Measurements from ENCODE around the gene OGDH. TPM values are rescaled to one million over a fixed set of nuclear protein-coding genes. Genes with fewer than 3 reads are reported as not detected.

OGDH gene
- total and polyA plus RNA-seq, 2 of the 13 experiments (the other 11 are each of a cell fraction or from before 2014, with no cell fraction given) = 17.4 to 25.4 TPM

GRCh38 chr7:44576228-44576627 lies 30.2 kb upstream of the OGDH start:
- Histone ChIP-seq H3K27ac (ENCODE audit: extremely low read length, insufficient read depth, low read length) (no peak overlapping the region), H3K4me2 (ENCODE audit: low read depth, low read length) (no peak overlapping the region), H3K9ac (ENCODE audit: insufficient read depth, low read depth, low read length) (no peak overlapping the region), H3K36me3 (replicated peaks in 1 of 2; ENCODE audit: control insufficient read depth in 1 of 2, insufficient read depth in 2 of 2, low read length in 2 of 2) (peaks cover 14 to 33% of the 10 kb centered on the region in 2 experiments), H4K20me1 (ENCODE audit: insufficient read depth, low read length) (no peaks in the 10 kb centered on the region), H2AFZ (ENCODE audit: low read length) (no peak overlapping the region), H3K4me1 (ENCODE audit: insufficient read depth, low read length) (peaks cover 57% of the 10 kb centered on the region), H3K79me2 (ENCODE audit: insufficient read depth, low read length) (peaks cover 47% of the 10 kb centered on the region), H3K4me3 (replicated peaks in 1 of 3; ENCODE audit: insufficient read depth in 1 of 3, low read depth in 2 of 3, low read length in 3 of 3) (no peak overlapping the region), H3K9me3 (ENCODE audit: low read length) (no peaks in the 10 kb centered on the region), H3K27me3 (ENCODE audit: control insufficient read depth in 1 of 2, insufficient read depth in 2 of 2, low read length in 2 of 2) (no peaks in the 10 kb centered on the region; a peak in 1 of 5 replicates)
- 96% methylated on average over 2 of the region's 2 CpGs for WGBS (ENCODE audit: low lambda C conversion rate)
- no peak for TF ChIP-seq TBL1XR1 (IDR thresholded peaks at IDR 0.05; ENCODE audit: borderline replicate concordance, low read length, partially characterized antibody)
- 0 out of 2 replicates have a peak, but pooled peaks have one; percentile 27 for TF ChIP-seq POLR2G (IDR thresholded peaks at IDR 0.05; ENCODE audit: low read depth, low read length)
- no peak for TF ChIP-seq RORA (CRISPR knock-in tag; IDR thresholded peaks at IDR 0.05)
- no peak for TF ChIP-seq ZNF382 (CRISPR knock-in tag; IDR thresholded peaks at IDR 0.05; ENCODE audit: borderline replicate concordance)
- no peak for TF ChIP-seq ZNF768 (CRISPR knock-in tag; IDR thresholded peaks at IDR 0.05)
- FAIRE-seq = no peak
- ChIA-PET CTCF (ENCODE audit: low intra/inter-chr PET ratio, low total read pairs) (no interaction called here), POLR2A (interaction anchor here (0.8 kb wide), 1 partner anchor 34 kb away, joined by 3 read pairs; no protein-coding TSS in a partner anchor)
- in situ Hi-C loops (cut with HindIII; ENCODE audit: extremely low pct_ligation_motif_present, low pct_unique_long_range_greater_than_20kb) (loop anchor here (25.0 kb wide), 1 partner anchor 186 kb away; no protein-coding TSS in a partner anchor), intact Hi-C loops (cut with micrococcal nuclease; ENCODE audit: unreplicated experiment) (no loop called here)
- DNase-seq (ENCODE audit: low spot score) = no peak
- BruUV-seq (replicated peaks) = no TSS peak
- no peak for ATAC-seq

- H3K27ac ChIP-seq (ENCODE audit: extremely low read length, insufficient read depth, low read length) = peak overlapping the region; percentile 73
- WGBS (ENCODE audit: low lambda C conversion rate) = 61% methylated on average over 7 of the region's 30 CpGs
- ChIA-PET CTCF (ENCODE audit: low intra/inter-chr PET ratio, low total read pairs) (no interaction called here), POLR2A (interaction anchor here (0.9 to 3.0 kb wide), 13 partner anchors 8 to 340 kb away, joined by 3 to 34 read pairs (median 6); partner anchors contain the start of genes DDX56, H2AZ2, OGDH and PURB)
- H3K79me2 ChIP-seq (ENCODE audit: insufficient read depth, low read length) = peaks cover 23% of the 10 kb centered on the region
- peaks cover 9 to 16% of the 10 kb centered on the region in 2 experiments; a peak in 4 of 5 replicates for H3K36me3 ChIP-seq (replicated peaks in 1 of 2; ENCODE audit: control insufficient read depth in 1 of 2, insufficient read depth in 2 of 2, low read length in 2 of 2)
- ATAC-seq (peak; percentile 55), DNase-seq (ENCODE audit: low spot score) (no peak), FAIRE-seq (no peak)
- in situ Hi-C loops (cut with HindIII; ENCODE audit: extremely low pct_ligation_motif_present, low pct_unique_long_range_greater_than_20kb) (loop anchor here (25.0 kb wide), 1 partner anchor 181 kb away; no protein-coding TSS in a partner anchor), intact Hi-C loops (cut with micrococcal nuclease; ENCODE audit: unreplicated experiment) (no loop called here)
- peak overlapping the region; percentile 98 for H3K4me2 ChIP-seq (ENCODE audit: low read depth, low read length)
- H3K9me3 ChIP-seq (ENCODE audit: low read length) = no peaks in the 10 kb centered on the region
- H2AFZ ChIP-seq (ENCODE audit: low read length) = no peak overlapping the region
- no peaks in the 10 kb centered on the region for H4K20me1 ChIP-seq (ENCODE audit: insufficient read depth, low read length)
- peak overlapping the region; percentile 90 for H3K9ac ChIP-seq (ENCODE audit: insufficient read depth, low read depth, low read length)
- H3K4me3 ChIP-seq (replicated peaks in 1 of 3; ENCODE audit: insufficient read depth in 1 of 3, low read depth in 2 of 3, low read length in 3 of 3) = peak overlapping the region; percentile 60 to 87 (median 75)
- peaks cover 0 to 7% of the 10 kb centered on the region in 2 experiments; a peak in 1 of 5 replicates for H3K27me3 ChIP-seq (ENCODE audit: control insufficient read depth in 1 of 2, insufficient read depth in 2 of 2, low read length in 2 of 2)
- peaks cover 32% of the 10 kb centered on the region for H3K4me1 ChIP-seq (ENCODE audit: insufficient read depth, low read length)
- no TSS peak for BruUV-seq (replicated peaks)
- TF ChIP-seq NFE2L1 (CRISPR knock-in tag; IDR thresholded peaks at IDR 0.05; ENCODE audit: borderline replicate concordance) (peak; percentile 84; the same call in 1 of the 2 replicates), ZNF780A (CRISPR knock-in tag; IDR thresholded peaks at IDR 0.05) (0 out of 2 replicates have a peak, but pooled peaks have one; percentile 60), ZNF607 (CRISPR knock-in tag; IDR thresholded peaks at IDR 0.05; ENCODE audit: borderline replicate concordance) (peak; percentile 59; the same call in 1 of the 2 replicates), ZNF839 (CRISPR knock-in tag; IDR thresholded peaks at IDR 0.05; ENCODE audit: borderline replicate concordance) (peak; percentile 65; the same call in 1 of the 2 replicates), TSC22D2 (CRISPR knock-in tag; IDR thresholded peaks at IDR 0.05; ENCODE audit: borderline replicate concordance) (no peak), TCF12 (IDR thresholded peaks at IDR 0.05) (no peak), TCF12 (CRISPR knock-in tag; IDR thresholded peaks at IDR 0.05) (no peak), ZXDC (CRISPR knock-in tag; IDR thresholded peaks at IDR 0.05) (0 out of 2 replicates have a peak, but pooled peaks have one; percentile 88), ZNF746 (CRISPR knock-in tag; IDR thresholded peaks at IDR 0.05) (no peak)
Observed at GRCh38 chr7:44580945-44581878, 25.2 kb upstream of the OGDH start.
